GM10248 (cell line): ENCODE results near the gene HSF4.

Source experiments
- CTCF ChIA-PET: fragments of 300-600 bp; sonication (Branson Sonifier 250); formaldehyde crosslinking; extraction: SDS; loops from one replicate; lab custom pipeline; 2021; ENCODE audit warnings: antibody characterized with exemption; lab: Yijun Ruan, JAX
- POLR2A ChIA-PET: fragments of 350-650 bp; sonication (Branson Sonifier 250); formaldehyde crosslinking; extraction: SDS; loops from one replicate; lab custom pipeline; 2020; ENCODE audit warnings: antibody characterized with exemption; lab: Yijun Ruan, JAX
- DNase-seq: peaks from one replicate; pipeline ENCODE4 v3.0.0; 2012; ENCODE audit errors: extremely low spot score
- TF ChIP-seq, protein P1 (sequence below): IDR thresholded peaks from 2 replicates; pipeline ENCODE4 v1.5.1; 2012; ENCODE audit warnings: mild to moderate bottlenecking, low read depth; ENCODE audit errors: extremely low read depth, missing control alignments, control extremely low read depth

HSF4 gene

DNA sequence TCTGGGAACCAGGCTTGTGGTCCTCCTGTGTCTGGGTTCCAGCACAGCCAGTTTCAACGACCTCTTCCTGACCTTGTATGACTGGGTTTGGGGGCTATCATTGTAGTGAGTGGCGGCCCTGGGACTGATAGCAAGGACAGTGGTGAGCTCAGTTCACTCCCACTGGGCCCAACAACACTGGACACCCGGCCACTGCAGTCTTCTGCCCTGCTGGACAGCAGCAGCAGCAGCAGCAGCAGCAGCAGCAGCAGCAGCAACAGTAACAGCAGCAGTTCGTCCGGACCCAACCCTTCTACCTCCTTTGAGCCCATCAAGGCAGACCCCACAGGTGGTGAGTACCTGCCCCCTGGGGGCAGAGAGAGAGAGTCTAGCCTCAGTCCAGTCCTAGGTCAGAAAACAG, 31.1 kb downstream of the HSF4 start:
- ChIA-PET POLR2A (no interaction called here), CTCF (interaction anchor here (2.0 to 2.6 kb wide), 2 partner anchors 11 to 31 kb away, joined by 8 to 10 read pairs; partner anchors contain the start of gene TMEM208)
- no peak for DNase-seq
- TF ChIP-seq, protein P1, sequence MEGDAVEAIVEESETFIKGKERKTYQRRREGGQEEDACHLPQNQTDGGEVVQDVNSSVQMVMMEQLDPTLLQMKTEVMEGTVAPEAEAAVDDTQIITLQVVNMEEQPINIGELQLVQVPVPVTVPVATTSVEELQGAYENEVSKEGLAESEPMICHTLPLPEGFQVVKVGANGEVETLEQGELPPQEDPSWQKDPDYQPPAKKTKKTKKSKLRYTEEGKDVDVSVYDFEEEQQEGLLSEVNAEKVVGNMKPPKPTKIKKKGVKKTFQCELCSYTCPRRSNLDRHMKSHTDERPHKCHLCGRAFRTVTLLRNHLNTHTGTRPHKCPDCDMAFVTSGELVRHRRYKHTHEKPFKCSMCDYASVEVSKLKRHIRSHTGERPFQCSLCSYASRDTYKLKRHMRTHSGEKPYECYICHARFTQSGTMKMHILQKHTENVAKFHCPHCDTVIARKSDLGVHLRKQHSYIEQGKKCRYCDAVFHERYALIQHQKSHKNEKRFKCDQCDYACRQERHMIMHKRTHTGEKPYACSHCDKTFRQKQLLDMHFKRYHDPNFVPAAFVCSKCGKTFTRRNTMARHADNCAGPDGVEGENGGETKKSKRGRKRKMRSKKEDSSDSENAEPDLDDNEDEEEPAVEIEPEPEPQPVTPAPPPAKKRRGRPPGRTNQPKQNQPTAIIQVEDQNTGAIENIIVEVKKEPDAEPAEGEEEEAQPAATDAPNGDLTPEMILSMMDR: no peak

DNA sequence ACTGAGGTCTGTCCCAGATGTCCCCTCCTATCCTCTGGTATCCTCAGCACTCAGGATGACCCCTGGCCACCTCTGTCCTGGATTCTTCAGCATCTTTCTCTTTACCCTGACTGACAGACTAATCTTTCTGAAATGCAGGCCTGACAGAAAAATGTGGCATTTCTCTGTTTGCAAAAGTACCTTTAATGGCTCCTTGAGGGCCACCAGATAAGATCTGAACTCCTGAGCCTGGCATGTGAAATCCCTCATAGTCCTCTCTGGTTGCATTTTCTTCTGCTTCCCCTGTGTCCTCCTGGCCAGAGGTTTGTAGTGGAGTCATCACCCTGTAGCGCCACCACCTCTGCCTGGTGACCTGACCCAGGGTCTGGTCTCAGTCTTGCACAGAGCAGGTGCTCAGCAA, 32.3 kb downstream of the HSF4 start:
- POLR2A ChIA-PET: no interaction called here
- TF ChIP-seq, protein P1: no peak
- DNase-seq: no peak
- CTCF ChIA-PET: interaction anchor here (1.4 to 3.0 kb wide), 5 partner anchors 11 to 244 kb away, joined by 5 to 9 read pairs (median 8); no protein-coding TSS in a partner anchor

DNA sequence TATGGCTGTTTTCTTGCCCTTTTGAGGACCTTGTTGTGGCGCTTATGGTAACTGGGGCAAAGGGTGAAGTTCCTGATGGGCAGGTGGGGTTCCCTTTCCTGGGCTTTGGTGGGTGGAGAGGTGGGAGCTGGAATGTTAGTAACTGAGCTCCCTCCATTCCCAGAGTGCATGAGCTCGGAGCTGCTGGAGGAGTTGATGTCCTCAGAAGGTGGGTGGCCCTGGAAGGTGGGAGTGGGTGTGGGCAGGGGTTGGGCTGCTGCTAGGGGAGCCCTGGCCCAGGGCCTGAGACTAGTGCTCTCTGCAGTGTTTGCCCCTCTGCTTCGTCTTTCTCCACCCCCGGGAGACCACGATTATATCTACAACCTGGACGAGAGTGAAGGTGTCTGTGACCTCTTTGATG, 33.2 kb downstream of the HSF4 start:
- no peak for DNase-seq
- TF ChIP-seq, protein P1: no peak
- POLR2A ChIA-PET: interaction anchor here (0.7 kb wide), 1 partner anchor 13 kb away, joined by 4 read pairs; no protein-coding TSS in a partner anchor
- CTCF ChIA-PET: interaction anchor here (0.8 to 3.0 kb wide), 15 partner anchors 10 to 303 kb away, joined by 3 to 16 read pairs (median 3); partner anchors contain the start of genes NOL3 and TMEM208

DNA sequence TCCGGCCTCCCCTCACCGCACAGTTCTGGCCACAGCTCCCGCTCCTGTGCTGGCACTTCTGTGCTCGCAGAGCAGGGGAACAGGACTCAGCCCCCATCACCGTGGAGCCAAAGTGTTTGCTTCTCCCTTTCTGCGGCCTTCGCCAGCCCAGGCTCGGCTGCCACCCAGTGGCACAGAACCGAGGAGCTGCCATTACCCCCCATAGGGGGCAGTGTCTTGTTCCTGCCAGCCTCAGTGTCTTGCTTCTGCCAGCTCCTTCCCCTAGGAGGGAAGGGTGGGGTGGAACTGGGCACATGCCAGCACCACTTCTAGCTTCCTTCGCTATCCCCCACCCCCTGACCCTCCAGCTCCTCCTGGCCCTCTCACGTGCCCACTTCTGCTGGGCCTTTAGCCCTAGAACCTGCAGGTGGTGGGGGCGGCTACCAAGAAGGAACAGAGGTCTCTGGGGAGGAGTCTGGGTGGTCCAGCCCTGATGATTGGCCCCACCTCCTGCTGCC, 33.7 kb downstream of the HSF4 start:
- no peak for DNase-seq
- ChIA-PET CTCF (interaction anchor here (0.7 to 3.0 kb wide), 16 partner anchors 9 to 303 kb away, joined by 3 to 16 read pairs (median 3); partner anchors contain the start of genes NOL3 and TMEM208), POLR2A (interaction anchor here (0.7 kb wide), 1 partner anchor 12 kb away, joined by 4 read pairs; no protein-coding TSS in a partner anchor)
- TF ChIP-seq, protein P1: no peak

DNA sequence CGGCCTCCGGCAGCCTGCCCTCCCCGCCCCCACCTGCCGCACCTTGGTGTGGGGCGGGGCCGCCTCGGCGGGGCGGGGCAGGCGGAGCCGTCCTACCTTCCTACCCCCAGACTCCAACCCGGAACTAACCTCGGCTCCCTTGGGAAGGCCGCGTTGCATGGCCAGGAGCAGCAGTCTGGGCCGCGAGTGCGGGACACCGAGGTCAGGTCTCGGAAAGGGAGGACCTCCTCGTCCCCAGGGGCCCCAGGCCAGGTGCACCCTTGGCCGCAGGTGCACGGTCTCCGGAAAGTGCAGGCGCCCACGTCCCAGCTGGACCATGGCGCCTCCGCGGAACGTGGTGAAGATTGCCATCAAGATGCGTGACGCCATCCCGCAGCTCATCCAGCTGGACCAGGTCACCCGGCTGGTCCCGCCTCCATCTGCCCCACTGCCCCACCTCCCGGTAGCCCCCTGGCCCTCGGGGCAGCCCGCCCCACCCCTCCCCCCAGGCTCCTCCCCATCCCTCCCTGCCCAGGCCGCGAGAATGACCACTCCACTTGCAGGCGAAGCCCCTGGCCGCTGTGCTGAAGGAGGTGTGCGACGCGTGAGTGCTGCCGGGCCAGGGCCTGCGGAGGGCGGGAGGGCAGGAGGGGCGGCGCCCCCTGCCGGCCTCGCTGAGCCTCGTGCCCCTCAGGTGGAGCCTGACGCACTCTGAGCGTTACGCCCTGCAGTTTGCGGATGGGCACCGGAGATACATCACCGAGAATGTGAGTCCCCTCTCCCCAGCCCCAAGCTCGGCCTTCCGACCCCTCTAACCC, 34.7 kb downstream of the HSF4 start, which contains the start of gene ELMO3:
TSS of gene ELMO3 (plus strand) at position 121 of the 797 bp plus-strand sequence. CDS start at position 317, 196 bp downstream.
- POLR2A ChIA-PET: no interaction called here
- CTCF ChIA-PET: interaction anchor here (0.7 to 3.0 kb wide), 7 partner anchors 19 to 246 kb away, joined by 3 to 16 read pairs (median 3); partner anchors contain the start of gene TMEM208
- TF ChIP-seq, protein P1: no peak
- no peak for DNase-seq

DNA sequence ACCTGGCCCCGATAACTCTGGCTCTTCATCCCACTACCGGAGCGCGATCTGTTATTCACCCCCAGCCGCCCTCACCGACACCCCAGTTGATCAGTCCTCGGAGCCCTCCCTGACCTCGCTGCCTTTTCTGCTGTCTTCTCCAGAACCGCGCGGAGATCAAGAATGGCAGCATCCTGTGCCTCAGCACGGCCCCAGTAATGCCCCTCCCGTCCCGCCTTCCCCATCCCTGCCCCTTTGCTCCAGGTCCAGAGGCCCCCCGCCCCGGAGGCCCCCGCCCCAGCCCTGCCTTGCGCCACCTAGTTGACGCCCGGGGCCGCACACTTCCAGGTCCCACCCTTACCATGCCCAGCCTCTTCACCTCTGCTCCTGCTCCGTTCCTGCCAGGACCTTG, 35.3 kb downstream of the HSF4 start:
- ChIA-PET POLR2A (no interaction called here), CTCF (interaction anchor here (2.5 to 3.0 kb wide), 2 partner anchors 18 to 26 kb away, joined by 8 to 16 read pairs; partner anchors contain the start of gene TMEM208)
- DNase-seq: no peak
- TF ChIP-seq, protein P1: no peak
